NCI-H82 treated with DMSO at 0.1 percent for 48 hours (cell line): ENCODE results near the gene EID1.

Source experiments
- DNase-seq: peaks from one replicate; lab custom pipeline; 2025; ENCODE audit not compliant: unreplicated experiment; lab: John Stamatoyannopoulos, UW

Gene EID1

GRCh38 chr15:48868536-48868935 is 9.4 kb upstream of the EID1 start:
- DNase-seq: peak; percentile 42

GRCh38 chr15:48869966-48870365 is 8.0 kb upstream of the EID1 start:
- DNase-seq: no peak

DNA sequence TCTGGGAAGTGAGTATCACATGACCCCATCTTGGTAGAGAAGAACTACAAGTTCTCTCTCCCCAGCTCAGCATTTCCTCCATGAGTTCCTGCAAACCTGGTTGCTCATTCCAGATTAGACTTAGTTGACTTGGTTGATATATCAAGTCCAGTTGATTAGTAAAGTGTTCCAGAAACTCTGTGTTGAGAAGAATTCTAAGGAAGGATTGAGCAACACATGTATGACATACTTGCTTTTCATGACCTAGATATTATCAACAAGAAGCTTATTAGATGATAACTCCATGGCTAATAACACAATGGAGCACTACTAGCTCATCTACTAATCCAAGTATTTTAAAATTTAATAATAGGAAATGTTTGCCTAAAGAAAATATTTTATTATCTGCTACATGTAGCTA is 6.4 kb upstream of the EID1 start:
- DNase-seq: no peak

- DNase-seq: no peak
Observed at GRCh38 chr15:48872632-48873031, 5.3 kb upstream of the EID1 start.

- no peak for DNase-seq
Observed at GRCh38 chr15:48875241-48875960, 2.5 kb upstream of the EID1 start.

- no peak for DNase-seq
Observed at GRCh38 chr15:48876057-48876456, 1.9 kb upstream of the EID1 start.

DNA sequence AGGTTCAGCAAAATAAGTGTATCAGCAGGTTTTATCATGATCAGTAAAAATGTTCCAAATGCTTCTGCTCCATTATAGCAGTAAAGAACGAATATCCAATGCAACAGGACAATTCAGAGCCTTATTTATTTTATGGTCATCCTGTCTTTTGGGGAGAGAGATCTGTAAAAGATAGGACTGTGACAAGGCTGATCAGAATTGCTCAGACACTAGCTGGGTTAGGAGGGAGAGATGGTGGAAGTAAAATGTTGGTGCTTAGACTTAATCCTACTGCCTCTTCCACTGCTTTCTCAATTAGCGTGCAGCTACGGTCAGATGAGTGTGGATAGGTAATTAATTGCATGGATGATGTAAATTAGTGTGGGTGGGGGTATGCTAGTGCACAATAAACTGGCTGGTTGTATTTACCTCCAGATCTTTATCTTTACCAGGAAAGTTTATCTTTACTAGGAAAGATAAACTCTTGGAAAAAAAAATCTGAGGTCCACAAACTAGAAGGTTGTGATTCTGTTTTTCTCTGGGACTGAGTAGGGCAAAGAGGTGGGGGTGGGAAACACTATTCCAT is 2.2 kb downstream of the EID1 start:
- DNase-seq: no peak

- DNase-seq: no peak
Observed at GRCh38 chr15:48883699-48884098, 5.8 kb downstream of the EID1 start.

- no peak for DNase-seq
Observed at GRCh38 chr15:48887144-48887543, 9.2 kb downstream of the EID1 start.

GRCh38 chr15:48888191-48888590 is 10.3 kb downstream of the EID1 start:
- DNase-seq: no peak

DNA sequence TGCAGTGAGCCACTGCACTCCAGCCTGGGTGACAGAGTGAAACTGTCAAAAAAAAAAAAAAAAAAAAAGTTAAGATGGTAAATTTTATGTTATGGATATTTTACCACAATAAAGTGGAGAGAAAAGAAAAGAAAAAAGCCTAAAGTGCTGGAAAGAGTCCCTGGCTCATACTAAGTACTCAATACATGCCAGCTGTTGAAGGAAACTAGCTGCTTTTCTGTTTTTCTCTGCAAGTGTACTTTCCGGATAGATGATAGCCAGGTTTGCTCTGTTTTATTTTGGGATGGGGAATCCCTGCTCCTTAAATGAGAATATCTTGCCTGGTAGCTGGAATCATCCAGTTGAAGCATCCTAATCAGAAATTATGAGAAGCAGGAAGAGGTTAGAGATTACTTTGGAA is 10.9 kb downstream of the EID1 start:
- DNase-seq: no peak

DNA sequence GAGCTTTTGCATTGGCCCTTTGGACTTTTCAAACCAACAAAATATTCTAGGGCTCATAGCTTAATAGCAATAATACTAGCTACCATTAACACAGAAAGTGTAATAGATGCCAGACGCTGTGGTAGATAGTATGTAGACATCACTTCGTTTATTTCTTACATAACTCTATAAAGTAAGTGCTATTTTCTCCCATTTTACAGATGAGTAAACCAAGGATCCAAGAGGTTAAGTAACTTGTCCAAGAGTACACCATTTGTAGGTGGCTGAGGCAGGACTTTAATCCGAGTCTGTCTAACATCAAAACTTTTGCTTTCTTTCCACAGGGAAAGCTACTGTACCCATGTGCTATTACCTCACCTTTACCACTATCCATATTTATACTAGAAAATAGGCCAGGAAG is 12.0 kb downstream of the EID1 start:
- DNase-seq: no peak

DNA sequence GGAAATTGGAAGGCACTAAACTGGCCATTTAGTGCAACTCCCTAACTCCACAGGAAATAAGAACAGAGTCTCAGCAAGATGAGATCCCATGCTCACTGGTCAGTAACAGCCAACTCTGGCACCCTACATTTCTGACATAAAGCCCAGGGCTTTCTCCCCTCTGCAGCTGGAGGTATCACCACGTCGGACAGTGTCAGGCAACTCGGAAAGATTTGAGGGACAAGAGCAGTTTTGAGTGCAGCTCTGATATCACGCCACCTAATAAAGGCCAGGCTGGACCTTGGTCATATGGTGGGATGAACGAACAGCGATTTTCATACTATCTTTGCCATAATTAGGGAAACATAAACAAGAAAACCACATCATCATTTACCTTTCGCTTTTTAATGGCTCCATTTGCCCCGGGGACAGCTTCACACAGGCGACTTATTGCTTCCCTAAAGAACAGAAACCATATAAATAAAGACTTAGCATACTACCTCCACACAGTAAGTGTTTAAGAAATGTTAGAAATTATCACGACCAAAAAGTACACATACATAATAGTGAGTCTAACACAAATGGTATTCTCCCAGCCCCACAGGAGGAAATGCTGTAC is 12.5 kb downstream of the EID1 start:
- no peak for DNase-seq

GRCh38 chr15:48891232-48891765 is 13.4 kb downstream of the EID1 start:
- DNase-seq: no peak

DNA sequence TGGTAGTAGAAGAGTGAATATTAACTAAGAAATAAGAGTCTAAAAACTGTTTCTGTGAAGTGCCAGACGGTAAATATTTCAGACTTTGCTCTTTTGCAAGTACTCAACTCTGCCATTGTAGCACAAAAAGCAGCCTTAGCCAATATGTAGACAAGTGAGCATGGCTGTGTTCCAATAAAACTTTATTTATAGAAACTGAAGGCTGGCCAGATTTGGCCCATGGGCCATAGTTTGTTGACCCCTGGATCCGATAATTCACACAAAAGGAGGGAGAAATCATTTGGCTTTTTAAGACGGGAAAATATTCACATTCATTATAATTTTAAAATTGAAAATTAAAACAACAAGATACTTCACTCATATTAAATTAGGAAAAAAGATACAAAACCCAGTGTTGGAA is 15.4 kb downstream of the EID1 start:
- DNase-seq: no peak

DNA sequence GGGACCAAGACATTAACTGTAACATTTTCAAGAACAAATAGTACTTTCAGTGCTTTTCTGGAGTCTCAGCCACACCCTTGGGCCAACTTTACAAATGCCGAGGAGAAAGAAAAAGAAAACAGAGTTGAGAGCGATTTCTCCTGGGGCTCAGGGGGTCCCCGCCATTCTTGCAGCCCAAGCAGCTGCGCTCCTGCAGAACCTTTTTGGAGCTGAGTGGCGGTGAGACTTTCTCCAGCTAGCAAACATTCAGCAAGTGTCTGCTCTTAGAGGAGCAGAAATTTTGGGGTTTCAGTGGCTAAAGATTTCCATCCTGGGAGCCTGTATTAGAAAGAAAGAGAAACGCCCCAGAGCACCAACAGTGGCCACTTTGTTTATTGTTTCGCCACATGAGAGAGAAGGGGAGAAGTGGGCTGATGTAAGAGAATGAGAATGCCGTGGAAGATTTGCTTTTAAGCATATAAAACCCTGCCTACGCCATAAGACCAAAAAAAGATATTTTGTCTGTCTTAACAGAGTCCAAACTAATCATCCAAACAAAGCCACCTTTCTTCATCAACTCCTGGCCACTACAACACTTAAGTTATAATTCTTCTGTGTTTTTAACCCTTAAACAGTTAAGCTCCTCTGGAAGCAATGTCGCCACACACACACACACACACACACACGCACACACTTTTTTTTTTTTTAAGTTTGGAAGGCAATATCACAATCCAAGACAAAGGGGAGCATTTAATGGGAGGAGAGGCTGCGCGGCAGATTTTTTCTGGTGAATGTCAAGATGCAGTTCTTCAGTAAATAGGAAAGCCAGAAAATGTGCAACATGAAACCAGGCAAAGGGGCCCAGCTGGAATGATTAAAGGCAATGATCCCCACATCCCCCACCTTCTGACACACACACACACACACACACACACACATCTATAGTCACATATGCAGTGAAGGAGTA is 19.2 kb downstream of the EID1 start:
- no peak for DNase-seq

- DNase-seq: no peak
Observed at GRCh38 chr15:48898032-48898431, 20.1 kb downstream of the EID1 start.

- no peak for DNase-seq
Observed at GRCh38 chr15:48898446-48898845, 20.5 kb downstream of the EID1 start.

DNA sequence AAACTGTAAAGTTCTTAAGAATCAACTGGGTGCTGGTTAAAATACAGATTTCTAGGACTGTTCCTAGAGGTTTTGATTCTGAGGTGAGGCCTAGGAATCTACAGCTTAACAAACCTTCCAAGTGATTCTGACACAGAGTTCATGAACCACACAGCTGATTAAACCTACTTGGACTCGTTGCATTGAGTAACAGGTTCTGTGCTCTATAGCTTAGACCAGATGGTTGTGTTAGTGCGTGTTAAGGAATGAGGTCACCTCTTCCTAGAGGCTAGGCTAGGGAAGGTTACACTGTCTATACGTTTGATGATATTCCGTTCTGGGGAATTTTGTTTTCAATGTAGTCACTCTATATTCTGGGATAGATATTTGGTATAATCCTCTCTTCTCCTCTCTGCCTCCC is 21.9 kb downstream of the EID1 start:
- DNase-seq: no peak

GRCh38 chr15:48904758-48905157 is 26.8 kb downstream of the EID1 start:
- no peak for DNase-seq

DNA sequence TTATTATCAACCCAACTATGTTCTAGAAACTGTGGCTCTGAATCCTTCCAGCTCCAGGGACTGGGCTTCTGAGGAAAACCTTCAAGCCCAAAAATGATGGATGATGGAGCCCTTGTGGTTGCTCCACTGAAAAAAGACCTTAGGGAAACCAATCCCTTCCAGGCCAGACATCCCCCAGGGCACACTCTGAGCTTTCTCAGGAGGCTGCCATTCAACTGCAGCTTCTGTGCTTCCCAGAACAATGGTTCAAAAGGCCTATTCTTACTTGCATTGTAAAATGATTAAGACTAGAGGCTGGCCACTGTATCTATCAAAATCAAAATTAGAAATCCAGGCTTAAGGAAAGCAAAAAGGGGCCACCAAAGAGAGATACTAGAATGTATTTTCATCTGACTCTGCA is 27.3 kb downstream of the EID1 start:
- no peak for DNase-seq
